Suppressor macrophage treated with lipopolysaccharide for 4 hours (primary cell): Measurements from ENCODE around the gene ACTG2.
"Not testable (repeated sequence)": the region's sequence is repeated elsewhere in the genome, so short reads cannot be mapped to it uniquely, and the experiment has no call there.

ENCODE experiments used
- DNase-seq: peaks from one replicate; pipeline ENCODE4 v3.0.0-alpha.2; 2020

The ACTG2 gene

GRCh38 chr2:73893764-73894474 is 1.1 kb downstream of the ACTG2 start:
- DNase-seq, result no peak

- DNase-seq, result no peak
Measured at GRCh38 chr2:73894475-73894850, 1.7 kb downstream of the ACTG2 start.

- DNase-seq, result no peak
Measured at GRCh38 chr2:73894877-73895276, 2.1 kb downstream of the ACTG2 start.

- DNase-seq, result no peak
Measured at GRCh38 chr2:73895473-73895872, 2.7 kb downstream of the ACTG2 start.

GRCh38 chr2:73896362-73897239 is 3.8 kb downstream of the ACTG2 start:
- no peak for DNase-seq

- DNase-seq, result no peak
Measured at GRCh38 chr2:73897240-73897583, 4.4 kb downstream of the ACTG2 start.

GRCh38 chr2:73897934-73898333 is 5.1 kb downstream of the ACTG2 start:
- DNase-seq, result no peak

GRCh38 chr2:73899801-73900336 is 7.1 kb downstream of the ACTG2 start:
- no peak for DNase-seq

GRCh38 chr2:73901143-73901542 is 8.3 kb downstream of the ACTG2 start:
- DNase-seq, result no peak

- no peak for DNase-seq
Measured at GRCh38 chr2:73902284-73902683, 9.5 kb downstream of the ACTG2 start.

- no peak for DNase-seq
Measured at GRCh38 chr2:73903313-73903712, 10.5 kb downstream of the ACTG2 start.

GRCh38 chr2:73903949-73904613 is 11.3 kb downstream of the ACTG2 start:
- DNase-seq, result not testable (repeated sequence)

- no peak for DNase-seq
Measured at GRCh38 chr2:73904952-73905351, 12.1 kb downstream of the ACTG2 start.

GRCh38 chr2:73906847-73907505 is 14.2 kb downstream of the ACTG2 start:
- DNase-seq, result no peak

- peak; percentile 45 for DNase-seq
Measured at GRCh38 chr2:73907840-73908452, 15.1 kb downstream of the ACTG2 start.

GRCh38 chr2:73908689-73909652 is 16.2 kb downstream of the ACTG2 start:
- DNase-seq, result no peak

- no peak for DNase-seq
Measured at GRCh38 chr2:73910873-73911547, 18.2 kb downstream of the ACTG2 start.

- no peak for DNase-seq
Measured at GRCh38 chr2:73911548-73912208, 18.9 kb downstream of the ACTG2 start.

- no peak for DNase-seq
Measured at GRCh38 chr2:73913414-73914054, 20.7 kb downstream of the ACTG2 start.

- DNase-seq, result no peak
Measured at GRCh38 chr2:73914667-73915066, 21.9 kb downstream of the ACTG2 start.
